ENCODE results near the gene FOS.

DNA sequence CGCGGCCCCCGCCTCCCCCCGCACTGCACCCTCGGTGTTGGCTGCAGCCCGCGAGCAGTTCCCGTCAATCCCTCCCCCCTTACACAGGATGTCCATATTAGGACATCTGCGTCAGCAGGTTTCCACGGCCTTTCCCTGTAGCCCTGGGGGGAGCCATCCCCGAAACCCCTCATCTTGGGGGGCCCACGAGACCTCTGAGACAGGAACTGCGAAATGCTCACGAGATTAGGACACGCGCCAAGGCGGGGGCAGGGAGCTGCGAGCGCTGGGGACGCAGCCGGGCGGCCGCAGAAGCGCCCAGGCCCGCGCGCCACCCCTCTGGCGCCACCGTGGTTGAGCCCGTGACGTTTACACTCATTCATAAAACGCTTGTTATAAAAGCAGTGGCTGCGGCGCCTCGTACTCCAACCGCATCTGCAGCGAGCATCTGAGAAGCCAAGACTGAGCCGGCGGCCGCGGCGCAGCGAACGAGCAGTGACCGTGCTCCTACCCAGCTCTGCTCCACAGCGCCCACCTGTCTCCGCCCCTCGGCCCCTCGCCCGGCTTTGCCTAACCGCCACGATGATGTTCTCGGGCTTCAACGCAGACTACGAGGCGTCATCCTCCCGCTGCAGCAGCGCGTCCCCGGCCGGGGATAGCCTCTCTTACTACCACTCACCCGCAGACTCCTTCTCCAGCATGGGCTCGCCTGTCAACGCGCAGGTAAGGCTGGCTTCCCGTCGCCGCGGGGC, at the start of gene FOS:
- TF ChIP-seq POLR2A (IDR thresholded peaks at IDR 0.05; ENCODE audit: low read length) (peak; percentile 99), GATA1 (IDR thresholded peaks at IDR 0.05; ENCODE audit: low read depth, low read length) (no peak)

All from erythroblast (primary cell).